ENCODE measurements around the gene ACTR1B. TPM values are rescaled to one million over a fixed set of nuclear protein-coding genes. Genes with fewer than 3 reads are reported as not detected.
A peak's percentile ranks its signal among the peaks of the same experiment; 100 is the strongest.
"Not testable (repeated sequence)": the region's sequence is repeated elsewhere in the genome, so short reads cannot be mapped to it uniquely, and the experiment has no call there.

The ACTR1B gene
- total RNA-seq (56.3 and 57.9 TPM in 2 replicates), polyA plus RNA-seq (15.2 and 18.1 TPM in 2 replicates)

- Histone ChIP-seq H3K4me2 (peak within 1 kb of the TSS; percentile 97), H3K79me2 (peaks cover 26% of the 10 kb centered on the region), H3K27me3 (no peaks in the 10 kb centered on the region), H4K20me1 (ENCODE audit: insufficient read depth, poor library complexity, severe bottlenecking) (peaks cover 7% of the 10 kb centered on the region), H3K9me3 (ENCODE audit: low read depth) (no peaks in the 10 kb centered on the region), H3K36me3 (replicated peaks; ENCODE audit: insufficient read depth, low read depth) (no peaks in the 10 kb centered on the region), H3K4me3 (peak within 1 kb of the TSS; percentile 97), H2AFZ (peak within 1 kb of the TSS; percentile 81), H3K27ac (peak within 1 kb of the TSS; percentile 98), H3K9me2 (replicated peaks; ENCODE audit: insufficient read depth) (no peaks in the 10 kb centered on the region), H3K4me1 (ENCODE audit: insufficient read depth) (peaks cover 11% of the 10 kb centered on the region)
- no peak for TF ChIP-seq EZH2 (IDR thresholded peaks at IDR 0.05; ENCODE audit: borderline replicate concordance)
- peak; percentile 72 for TF ChIP-seq CTCF (IDR thresholded peaks at IDR 0.05; ENCODE audit: poor library complexity)
- WGBS (ENCODE audit: low lambda C conversion rate, missing lambda C conversion rate), result 1% methylated on average over 39 of the region's 60 CpGs
- DNase-seq (ENCODE audit: low spot score), result peak; percentile 99
Measured at GRCh38 chr2:97663962-97664635, at the start of gene ACTR1B. Gene ACTR1B (minus strand): TSS chr2:97664044. CDS start chr2:97663890, 154 bp downstream.

GRCh38 chr2:97712693-97713295 lies 49.0 kb upstream of the ACTR1B start:
- no peak for TF ChIP-seq CTCF (IDR thresholded peaks at IDR 0.05; ENCODE audit: poor library complexity)
- TF ChIP-seq EZH2 (IDR thresholded peaks at IDR 0.05; ENCODE audit: borderline replicate concordance), result no peak
- no peak for TF ChIP-seq EZH2phosphoT487 (IDR thresholded peaks at IDR 0.05; ENCODE audit: low read depth, severe bottlenecking, unreplicated experiment)
- H3K4me3 ChIP-seq, result no peak overlapping the region
- no peaks in the 10 kb centered on the region for H4K20me1 ChIP-seq (ENCODE audit: insufficient read depth, poor library complexity, severe bottlenecking)
- no peak for DNase-seq (ENCODE audit: low spot score)
- H3K27ac ChIP-seq, result no peak overlapping the region
- no peaks in the 10 kb centered on the region for H3K27me3 ChIP-seq
- no peak overlapping the region for H2AFZ ChIP-seq
- H3K4me1 ChIP-seq (ENCODE audit: insufficient read depth), result no peaks in the 10 kb centered on the region
- H3K36me3 ChIP-seq (replicated peaks; ENCODE audit: insufficient read depth, low read depth), result no peaks in the 10 kb centered on the region
- 86% methylated on average over 11 of the region's 11 CpGs for whole genome bisulfite sequencing (ENCODE audit: low lambda C conversion rate, missing lambda C conversion rate)
- no peak overlapping the region for H3K4me2 ChIP-seq
- H3K9me2 ChIP-seq (replicated peaks; ENCODE audit: insufficient read depth), result no peaks in the 10 kb centered on the region
- no peaks in the 10 kb centered on the region for H3K9me3 ChIP-seq (ENCODE audit: low read depth)
- no peaks in the 10 kb centered on the region for H3K79me2 ChIP-seq

GRCh38 chr2:97712175-97712574 lies 48.3 kb upstream of the ACTR1B start:
- 18% methylated on average over 9 of the region's 9 CpGs for WGBS (ENCODE audit: low lambda C conversion rate, missing lambda C conversion rate)
- H2AFZ ChIP-seq; H3K4me2 ChIP-seq; H3K4me1 ChIP-seq (ENCODE audit: insufficient read depth); H3K27me3 ChIP-seq; H3K36me3 ChIP-seq (replicated peaks; ENCODE audit: insufficient read depth, low read depth); H3K9me2 ChIP-seq (replicated peaks; ENCODE audit: insufficient read depth); H3K9me3 ChIP-seq (ENCODE audit: low read depth); H3K27ac ChIP-seq; H4K20me1 ChIP-seq (ENCODE audit: insufficient read depth, poor library complexity, severe bottlenecking); DNase-seq (ENCODE audit: low spot score); H3K4me3 ChIP-seq; H3K79me2 ChIP-seq: not testable (repeated sequence)

GRCh38 chr2:97711394-97711711 lies 47.5 kb upstream of the ACTR1B start:
- Histone ChIP-seq H3K9me2 (replicated peaks; ENCODE audit: insufficient read depth) (no peaks in the 10 kb centered on the region), H3K27me3 (no peaks in the 10 kb centered on the region), H3K79me2 (no peaks in the 10 kb centered on the region), H4K20me1 (ENCODE audit: insufficient read depth, poor library complexity, severe bottlenecking) (no peaks in the 10 kb centered on the region), H2AFZ (no peak overlapping the region), H3K9me3 (ENCODE audit: low read depth) (no peaks in the 10 kb centered on the region), H3K27ac (no peak overlapping the region), H3K4me1 (ENCODE audit: insufficient read depth) (no peaks in the 10 kb centered on the region), H3K36me3 (replicated peaks; ENCODE audit: insufficient read depth, low read depth) (no peaks in the 10 kb centered on the region), H3K4me3 (no peak overlapping the region), H3K4me2 (no peak overlapping the region)
- TF ChIP-seq CTCF (IDR thresholded peaks at IDR 0.05; ENCODE audit: poor library complexity) (no peak), EZH2phosphoT487 (IDR thresholded peaks at IDR 0.05; ENCODE audit: low read depth, severe bottlenecking, unreplicated experiment) (no peak), EZH2 (IDR thresholded peaks at IDR 0.05; ENCODE audit: borderline replicate concordance) (no peak)
- WGBS (ENCODE audit: low lambda C conversion rate, missing lambda C conversion rate), result 68% methylated on average over 6 of the region's 6 CpGs
- DNase-seq (ENCODE audit: low spot score), result no peak

All from hepatocyte (in vitro differentiated cells).